OCI-LY3 (cell line): ENCODE results near the gene UST.

Experiments used
- H2AFZ ChIP-seq: fragments of 200-600, 300-600 bp; shearing (Covaris generic); 2 replicates; pipeline ENCODE4 v1.6.0; 2014; ENCODE audit warnings: antibody characterized with exemption, low read depth, low read length
- H3K27ac ChIP-seq: fragments of 200-600, 300-600 bp; sonication (generic); 2 replicates; pipeline ENCODE4 v1.5.1; 2014; ENCODE audit warnings: mild to moderate bottlenecking, low read length, moderate library complexity, mixed read lengths
- H3K27me3 ChIP-seq: fragments of 200-600, 300-600 bp; sonication (generic); 2 replicates; pipeline ENCODE4 v1.6.1; 2014; ENCODE audit warnings: low read depth, low read length, mixed read lengths
- H3K36me3 ChIP-seq: fragments of 200-600, 300-600 bp; sonication (generic); replicated peaks from 2 replicates; pipeline ENCODE3; 2014; ENCODE audit warnings: low read depth, low read length, mixed read lengths
- H3K4me1 ChIP-seq: fragments of 300-600, 200-600 bp; sonication (generic); 2 replicates; pipeline ENCODE4 v1.6.1; 2014; ENCODE audit warnings: low read length, mixed read lengths
- H3K4me2 ChIP-seq: fragments of 200-600, 300-600 bp; sonication (generic); 2 replicates; pipeline ENCODE4 v1.6.1; 2014; ENCODE audit warnings: low read length, mixed read lengths
- H3K4me3 ChIP-seq: fragments of 300-600, 200-600 bp; sonication (generic); 2 replicates; pipeline ENCODE4 v1.5.1; 2014; ENCODE audit warnings: antibody characterized with exemption, mild to moderate bottlenecking, low read length, moderate library complexity
- H3K79me2 ChIP-seq: fragments of 300-600, 200-600 bp; shearing (Covaris generic); 2 replicates; pipeline ENCODE4 v1.6.1; 2014; ENCODE audit warnings: mild to moderate bottlenecking, low read length, mixed read lengths
- H3K9ac ChIP-seq: fragments of 300-600, 200-600 bp; shearing (Covaris generic); 2 replicates; pipeline ENCODE4 v1.6.0; 2014; ENCODE audit warnings: mild to moderate bottlenecking, low read length, moderate library complexity
- H3K9me3 ChIP-seq: fragments of 200-600, 300-600 bp; shearing (Covaris generic); 2 replicates; pipeline ENCODE4 v1.6.1; 2014; ENCODE audit warnings: low read length, mixed read lengths; ENCODE audit not compliant: insufficient read depth
- H4K20me1 ChIP-seq: fragments of 200-600, 300-600 bp; sonication (generic); 2 replicates; pipeline ENCODE4 v1.6.1; 2016; ENCODE audit warnings: low read length, mixed read lengths; ENCODE audit not compliant: insufficient read depth
- CTCF ChIP-seq: fragments of 200-600, 300-600 bp; sonication (generic); IDR thresholded peaks from 2 replicates; pipeline ENCODE4 v1.5.1; 2014; ENCODE audit warnings: antibody characterized with exemption, low read length, low read depth
- EZH2phosphoT487 ChIP-seq: fragments of 200-600 bp; shearing (Covaris generic); IDR thresholded peaks from 2 replicates; pipeline ENCODE4 v1.6.1; 2018; ENCODE audit warnings: antibody characterized with exemption, mixed run types, low read depth

The UST gene

DNA sequence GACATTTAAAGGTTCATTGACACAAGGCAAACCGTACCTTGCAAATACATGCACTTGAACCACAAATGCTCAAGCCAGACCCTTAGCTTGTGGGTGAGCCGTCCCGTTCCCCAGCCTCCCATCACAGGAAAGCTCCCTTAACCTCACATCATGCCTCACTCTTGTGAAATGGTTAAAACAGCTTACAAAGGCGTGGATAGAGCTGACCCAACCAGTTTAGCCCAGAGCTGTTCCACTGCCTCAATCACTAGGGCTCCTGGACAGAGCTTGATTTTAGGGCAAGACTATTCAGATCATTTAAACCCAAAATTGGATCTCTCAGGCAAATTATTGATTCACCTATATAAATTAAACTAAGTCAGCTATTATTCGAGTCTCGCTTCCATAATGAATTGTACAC is 341.1 kb downstream of the UST start:
- Histone ChIP-seq H3K4me1 (peaks cover 14% of the 10 kb centered on the region), H3K4me3 (no peak overlapping the region), H3K79me2 (no peaks in the 10 kb centered on the region), H3K9me3 (no peaks in the 10 kb centered on the region), H4K20me1 (no peaks in the 10 kb centered on the region), H3K27ac (no peak overlapping the region), H3K27me3 (no peaks in the 10 kb centered on the region), H3K9ac (no peak overlapping the region), H3K4me2 (no peak overlapping the region), H2AFZ (no peak overlapping the region), H3K36me3 (no peaks in the 10 kb centered on the region)
- TF ChIP-seq EZH2phosphoT487 (no peak), CTCF (no peak)

DNA sequence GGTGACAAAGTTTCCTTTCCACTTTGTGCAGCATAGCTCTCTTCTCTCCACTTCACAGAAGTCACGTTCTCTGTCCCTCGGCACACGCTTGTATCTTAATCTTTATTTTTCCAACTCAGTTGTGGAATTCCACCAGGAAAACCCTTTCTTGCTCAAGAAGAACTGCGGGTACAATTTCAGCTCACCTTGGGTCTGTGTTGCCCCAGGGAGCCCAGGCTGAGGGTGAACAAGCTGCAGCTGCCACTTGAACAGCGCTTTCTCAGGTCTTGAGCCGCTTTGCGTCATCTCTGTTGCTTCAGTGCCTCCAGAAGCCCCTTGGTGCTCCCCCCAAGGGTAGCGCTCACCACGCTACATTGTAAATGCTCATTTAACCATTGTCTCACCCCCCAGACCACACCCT is 341.5 kb downstream of the UST start:
- no peak overlapping the region for H3K4me2 ChIP-seq
- no peaks in the 10 kb centered on the region for H3K9me3 ChIP-seq
- no peak overlapping the region for H3K9ac ChIP-seq
- H4K20me1 ChIP-seq, result no peaks in the 10 kb centered on the region
- H3K36me3 ChIP-seq, result no peaks in the 10 kb centered on the region
- H2AFZ ChIP-seq, result no peak overlapping the region
- H3K27ac ChIP-seq, result no peak overlapping the region
- H3K79me2 ChIP-seq, result no peaks in the 10 kb centered on the region
- TF ChIP-seq EZH2phosphoT487 (no peak), CTCF (no peak)
- H3K4me3 ChIP-seq, result no peak overlapping the region
- peaks cover 13% of the 10 kb centered on the region for H3K4me1 ChIP-seq
- no peaks in the 10 kb centered on the region for H3K27me3 ChIP-seq

DNA sequence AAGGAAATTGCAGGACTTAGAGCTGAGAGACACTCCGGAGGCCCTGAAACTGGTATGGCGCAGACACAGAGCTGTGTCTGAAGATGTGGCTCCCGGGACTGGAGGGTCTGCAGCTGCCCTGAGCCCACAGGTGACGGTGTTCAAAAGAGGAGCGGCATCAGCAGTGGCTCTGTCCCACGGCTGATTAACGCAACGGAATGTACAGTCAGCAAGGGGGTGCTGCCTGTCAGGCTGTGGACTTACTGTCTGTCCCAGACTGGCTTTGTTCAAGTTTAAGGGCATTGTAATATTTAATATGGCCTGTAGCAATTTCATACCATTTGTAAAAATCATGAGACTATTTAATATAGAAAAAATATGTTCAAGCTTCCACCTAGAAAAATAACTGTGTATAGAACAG is 342.7 kb downstream of the UST start:
- Histone ChIP-seq H2AFZ (no peak overlapping the region), H3K27me3 (no peaks in the 10 kb centered on the region), H3K9me3 (no peaks in the 10 kb centered on the region), H3K9ac (no peak overlapping the region), H3K4me3 (no peak overlapping the region), H3K4me2 (no peak overlapping the region), H3K79me2 (no peaks in the 10 kb centered on the region), H3K4me1 (peaks cover 7% of the 10 kb centered on the region), H4K20me1 (no peaks in the 10 kb centered on the region), H3K36me3 (no peaks in the 10 kb centered on the region), H3K27ac (no peak overlapping the region)
- no peak for TF ChIP-seq EZH2phosphoT487
- TF ChIP-seq CTCF, result no peak

DNA sequence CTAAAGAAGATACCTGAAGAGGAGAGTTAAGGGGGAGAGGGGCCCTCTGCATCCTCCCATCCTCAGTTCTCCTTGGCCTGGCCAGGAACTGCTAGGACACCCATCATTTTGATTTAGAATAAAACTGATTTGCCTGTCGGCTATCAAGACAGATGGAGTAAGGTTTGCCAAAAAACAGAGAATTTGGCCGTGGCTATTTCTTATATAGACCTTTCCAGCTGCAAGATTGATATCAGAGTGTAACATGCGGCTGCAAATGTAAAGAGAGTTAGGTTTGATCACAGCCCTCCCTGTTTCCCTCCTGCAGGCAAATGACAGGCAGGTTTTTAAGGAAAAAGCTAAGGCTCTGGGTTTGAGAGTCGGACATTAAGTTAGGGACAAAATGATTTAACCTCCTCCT is 344.1 kb downstream of the UST start:
- Histone ChIP-seq H3K27ac (no peak overlapping the region), H3K4me2 (no peak overlapping the region), H3K9ac (no peak overlapping the region), H3K4me3 (no peak overlapping the region), H3K79me2 (no peaks in the 10 kb centered on the region), H3K4me1 (peaks cover 8% of the 10 kb centered on the region), H2AFZ (no peak overlapping the region), H3K9me3 (no peaks in the 10 kb centered on the region), H3K36me3 (no peaks in the 10 kb centered on the region), H3K27me3 (no peaks in the 10 kb centered on the region), H4K20me1 (no peaks in the 10 kb centered on the region)
- TF ChIP-seq CTCF (no peak), EZH2phosphoT487 (no peak)
